Measurements from ENCODE around the gene SPACDR.

The SPACDR gene

GRCh38 chr7:100434297-100435144 lies 29.5 kb downstream of the SPACDR start:
- no peak for DNase-seq (ENCODE audit: low read depth)

DNA sequence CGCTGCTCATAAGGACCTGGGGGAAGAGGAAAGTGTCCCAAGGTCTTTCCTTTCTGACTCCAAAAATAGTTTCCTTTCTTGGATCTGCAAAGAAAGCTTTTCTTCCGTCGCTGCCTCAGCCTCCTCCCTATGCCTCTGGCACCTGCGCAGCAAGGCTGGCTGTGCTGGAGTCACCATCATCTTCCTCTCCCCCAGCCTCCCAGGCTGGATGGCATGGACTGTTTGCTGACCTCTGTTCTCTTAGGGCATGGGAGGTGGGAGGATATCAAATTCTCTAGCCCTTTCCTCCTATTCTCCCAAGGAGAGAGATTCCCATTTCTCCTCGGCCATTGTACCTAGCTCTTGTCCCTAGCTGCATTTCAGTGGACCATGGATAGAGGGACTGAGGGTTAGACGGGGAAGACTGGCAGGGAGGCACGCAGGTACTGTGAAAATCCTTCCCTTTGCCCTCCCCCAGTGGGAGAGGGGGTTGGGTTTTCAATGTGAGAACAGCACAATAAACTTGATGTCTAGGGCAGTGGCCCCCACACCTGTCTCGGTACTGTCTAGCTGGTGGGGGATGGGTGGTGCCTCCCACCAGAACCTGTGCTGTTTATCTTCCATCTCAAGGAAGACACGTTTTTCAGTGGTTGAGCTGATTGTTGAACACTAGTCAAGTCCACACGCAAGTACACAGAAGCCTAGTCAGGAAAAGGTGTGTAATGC lies 30.3 kb downstream of the SPACDR start:
- DNase-seq (ENCODE audit: low read depth), result no peak

- no peak for DNase-seq (ENCODE audit: low read depth)
Observed at GRCh38 chr7:100433276-100433591, 30.8 kb downstream of the SPACDR start.

- DNase-seq (ENCODE audit: low read depth), result no peak
Observed at GRCh38 chr7:100432621-100433275, 31.3 kb downstream of the SPACDR start.

DNA sequence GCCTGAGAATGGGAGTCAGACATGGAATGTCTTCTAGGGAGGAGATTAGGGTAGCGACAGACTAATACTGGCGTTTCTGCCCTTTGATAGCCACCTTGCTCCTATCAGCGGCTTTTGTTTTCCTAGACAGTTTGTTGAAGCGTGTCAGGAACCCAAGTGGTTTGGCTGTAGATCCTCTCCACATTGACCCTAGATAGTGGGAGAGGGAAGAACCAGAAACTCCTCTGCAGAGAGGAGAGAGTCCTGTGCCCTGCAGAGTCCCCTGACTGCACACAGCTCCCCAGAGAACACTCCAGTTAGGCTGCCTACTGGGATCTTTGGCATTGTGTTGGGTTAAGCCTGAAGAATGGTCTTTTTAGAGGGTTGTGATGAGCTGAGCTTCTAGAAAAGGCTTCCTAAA lies 32.0 kb downstream of the SPACDR start:
- DNase-seq (ENCODE audit: low read depth), result no peak

GRCh38 chr7:100431286-100431735 lies 32.7 kb downstream of the SPACDR start:
- no peak for DNase-seq (ENCODE audit: low read depth)

DNA sequence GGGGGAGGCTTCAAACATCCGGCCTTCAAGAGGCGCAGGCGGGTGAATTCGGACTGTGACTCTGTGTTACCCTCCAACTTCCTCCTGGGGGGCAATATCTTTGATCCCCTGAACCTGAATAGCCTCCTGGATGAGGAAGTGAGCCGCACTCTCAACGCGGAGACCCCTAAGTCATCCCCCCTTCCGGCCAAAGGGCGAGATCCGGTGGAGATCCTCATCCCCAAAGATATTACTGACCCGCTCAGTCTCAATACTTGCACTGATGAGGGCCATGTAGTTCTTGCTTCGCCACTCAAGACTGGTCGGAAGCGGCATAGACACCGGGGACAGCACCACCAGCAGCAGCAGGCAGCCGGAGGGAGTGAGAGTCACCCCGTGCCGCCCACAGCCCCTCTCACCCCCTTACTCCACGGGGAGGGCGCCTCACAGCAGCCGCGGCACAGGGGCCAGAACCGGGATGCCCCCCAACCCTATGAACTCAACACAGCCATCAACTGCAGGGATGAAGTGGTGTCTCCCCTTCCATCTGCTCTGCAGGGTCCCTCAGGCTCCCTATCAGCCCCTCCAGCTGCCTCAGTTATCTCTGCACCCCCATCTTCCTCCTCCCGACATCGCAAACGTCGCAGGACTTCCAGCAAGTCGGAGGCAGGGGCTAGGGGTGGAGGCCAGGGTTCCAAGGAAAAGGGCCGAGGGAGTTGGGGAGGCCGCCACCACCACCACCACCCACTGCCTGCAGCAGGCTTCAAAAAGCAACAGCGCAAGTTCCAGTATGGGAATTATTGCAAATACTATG lies 33.4 kb downstream of the SPACDR start:
- DNase-seq (ENCODE audit: low read depth), result peak; percentile 15

DNA sequence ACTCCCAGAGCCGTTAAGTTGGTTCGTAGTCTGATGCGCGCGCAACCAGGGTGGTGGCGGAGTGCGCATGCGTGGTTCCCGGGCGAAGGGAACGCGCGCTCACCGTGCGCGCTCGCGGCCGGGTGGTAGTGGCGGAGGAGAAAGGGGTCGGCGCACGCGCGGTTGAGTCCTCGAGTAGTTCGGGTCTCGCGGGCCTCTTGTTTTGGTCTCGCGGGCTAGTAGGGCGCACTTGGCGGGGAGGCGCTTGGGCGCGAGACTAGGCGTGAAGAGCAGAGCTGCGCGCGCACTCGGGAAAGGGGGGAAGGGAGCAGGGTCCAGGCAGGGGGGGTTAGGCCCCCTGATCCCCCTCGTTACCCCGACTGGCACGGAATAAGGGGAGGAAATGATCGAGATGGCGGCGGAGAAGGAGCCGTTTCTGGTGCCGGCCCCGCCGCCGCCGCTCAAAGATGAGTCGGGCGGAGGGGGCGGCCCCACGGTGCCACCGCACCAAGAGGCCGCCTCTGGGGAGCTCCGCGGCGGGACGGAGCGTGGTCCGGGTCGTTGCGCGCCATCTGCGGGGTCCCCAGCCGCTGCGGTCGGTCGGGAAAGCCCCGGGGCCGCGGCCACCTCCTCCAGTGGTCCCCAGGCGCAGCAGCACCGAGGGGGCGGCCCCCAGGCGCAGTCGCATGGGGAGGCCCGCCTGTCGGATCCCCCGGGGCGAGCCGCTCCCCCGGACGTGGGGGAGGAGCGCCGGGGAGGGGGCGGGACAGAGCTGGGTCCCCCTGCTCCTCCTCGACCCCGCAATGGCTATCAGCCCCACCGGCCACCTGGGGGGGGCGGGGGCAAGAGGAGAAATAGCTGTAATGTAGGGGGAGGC lies 34.2 kb downstream of the SPACDR start, which contains the start of gene MEPCE:
MEPCE (plus strand) TSS at position 195 of the 856 bp plus-strand sequence; CDS start at position 383, 188 bp downstream.
- DNase-seq (ENCODE audit: low read depth), result peak; percentile 95

- DNase-seq (ENCODE audit: low read depth), result peak; percentile 100
Observed at GRCh38 chr7:100428967-100429636, 35.0 kb downstream of the SPACDR start.

DNA sequence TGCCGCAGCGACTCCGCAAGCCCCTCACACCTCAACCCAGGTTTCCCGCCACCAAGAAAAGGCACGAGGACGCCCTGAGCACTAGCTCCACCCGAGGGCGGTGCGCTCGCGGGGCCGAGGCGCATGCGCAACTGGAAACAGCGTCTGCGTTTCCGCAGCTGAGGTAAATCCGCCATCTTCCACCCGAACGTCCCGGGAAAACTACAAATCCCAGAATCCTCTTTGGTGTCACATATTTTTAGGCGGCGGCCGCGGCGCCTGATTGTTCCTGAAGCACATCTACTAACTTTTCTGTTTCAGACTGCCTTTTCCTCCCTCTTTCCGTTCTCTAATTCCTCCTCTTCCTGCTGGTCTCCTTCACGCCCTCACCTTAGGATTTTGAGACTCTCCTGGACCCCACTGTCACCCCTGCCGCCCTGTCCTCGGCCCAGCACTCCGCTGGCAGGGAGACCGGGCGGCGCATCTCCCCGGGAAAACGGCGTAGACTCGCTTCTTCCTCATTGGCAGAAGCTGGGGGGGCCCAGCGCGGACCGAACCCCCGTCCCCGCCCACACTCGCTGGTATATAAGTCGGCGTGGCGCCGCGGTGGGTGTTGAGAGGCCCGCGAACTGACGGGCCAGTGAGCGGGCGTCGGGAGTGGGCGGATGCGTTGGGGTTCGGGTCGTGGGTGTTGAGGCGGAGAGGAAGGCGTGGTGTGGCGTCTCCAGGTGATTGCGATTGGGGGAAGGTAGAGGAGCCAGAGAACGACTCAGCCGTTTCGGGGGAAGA lies 35.7 kb downstream of the SPACDR start, which contains the start of gene ZCWPW1:
ZCWPW1 (minus strand) TSS at position 505 of the 768 bp plus-strand sequence. CDS start 8,054 bp downstream, outside the sequence.
- peak; percentile 93 for DNase-seq (ENCODE audit: low read depth)

- no peak for DNase-seq (ENCODE audit: low read depth)
Observed at GRCh38 chr7:100427762-100428198, 36.3 kb downstream of the SPACDR start.

DNA sequence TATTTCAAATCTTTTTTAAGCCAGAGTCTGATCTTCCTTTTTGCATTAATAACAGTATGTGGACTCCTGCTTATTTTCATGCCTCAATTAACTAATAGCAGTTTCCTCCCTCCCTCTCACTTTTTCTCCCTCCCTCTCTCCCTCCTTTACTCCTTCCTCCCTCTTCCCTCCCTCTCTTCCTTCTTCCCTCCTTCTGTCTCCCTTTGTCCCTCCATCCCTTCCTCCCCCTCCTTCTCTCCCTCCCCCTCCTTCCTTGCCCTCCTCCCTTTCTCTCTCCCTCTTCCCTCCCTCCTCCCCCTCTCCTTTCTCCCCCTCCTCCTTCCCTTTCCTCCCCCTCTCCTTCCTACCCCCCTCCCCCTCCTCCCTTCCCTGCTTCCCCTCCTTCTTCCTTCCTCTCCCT lies 37.5 kb downstream of the SPACDR start:
- DNase-seq (ENCODE audit: low read depth), result no peak

DNA sequence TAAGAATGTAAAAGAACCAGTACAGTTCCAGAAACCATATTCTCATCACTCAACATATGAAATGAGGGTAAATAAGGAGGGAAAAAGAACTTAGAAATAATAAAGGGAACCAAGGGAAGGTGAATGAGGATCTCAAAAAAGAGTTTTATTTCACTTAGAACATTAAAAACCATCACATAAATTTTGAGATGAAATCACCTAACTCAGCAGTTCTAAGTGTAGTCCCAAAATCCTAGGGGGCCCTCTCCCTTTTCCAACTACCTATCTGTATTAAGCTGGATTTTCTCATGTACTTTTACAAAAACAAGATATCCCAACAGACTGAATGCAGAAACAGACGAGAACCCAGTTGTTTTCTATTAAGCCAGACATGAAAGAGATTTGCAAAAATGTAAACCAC lies 38.7 kb downstream of the SPACDR start:
- no peak for DNase-seq (ENCODE audit: low read depth)

DNA sequence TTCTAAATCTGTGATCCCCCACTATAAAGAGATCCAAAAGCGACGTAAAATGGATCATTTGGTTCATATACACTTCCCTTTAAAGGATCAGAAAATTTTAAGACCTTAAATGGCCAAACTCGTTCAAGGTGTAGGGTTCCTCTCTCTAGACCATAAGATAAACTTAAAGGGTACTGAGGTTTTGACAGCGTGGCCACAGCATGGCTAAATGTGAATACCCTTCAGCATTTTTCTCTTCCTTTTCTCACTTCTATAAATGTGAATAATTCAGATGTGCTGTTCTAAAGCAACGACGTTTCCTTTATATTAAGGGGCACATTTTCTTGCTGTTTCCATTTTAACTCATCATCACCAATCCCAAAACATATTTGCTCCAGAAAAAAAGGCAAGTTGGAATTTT lies 40.7 kb downstream of the SPACDR start:
- DNase-seq (ENCODE audit: low read depth), result no peak

- no peak for DNase-seq (ENCODE audit: low read depth)
Observed at GRCh38 chr7:100419660-100420226, 44.3 kb downstream of the SPACDR start.

- no peak for DNase-seq (ENCODE audit: low read depth)
Observed at GRCh38 chr7:100418930-100419659, 45.0 kb downstream of the SPACDR start.

GRCh38 chr7:100415448-100415847 lies 48.6 kb downstream of the SPACDR start:
- DNase-seq (ENCODE audit: low read depth), result no peak

DNA sequence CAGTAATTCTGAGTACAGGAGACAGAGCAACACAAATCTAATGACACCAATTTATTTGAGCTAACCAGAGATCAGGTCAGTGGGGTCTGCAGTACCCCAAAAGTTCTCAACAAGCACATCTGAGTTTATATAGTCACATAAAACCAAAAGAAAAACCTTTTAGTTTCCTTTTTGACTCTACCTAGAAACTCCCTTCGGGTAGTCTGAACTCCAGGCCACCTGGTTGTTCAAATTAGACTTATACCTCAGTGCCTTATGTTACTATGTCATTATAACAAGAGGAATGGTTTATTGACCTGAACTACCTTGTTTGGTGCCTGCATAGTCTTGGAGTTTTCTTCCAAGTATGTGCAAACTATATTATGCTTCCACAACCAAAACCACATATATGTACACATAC lies 50.2 kb downstream of the SPACDR start:
- no peak for DNase-seq (ENCODE audit: low read depth)
